CD4-positive, alpha-beta T cell treated with Interferon alpha-2 for 1 hour (primary cell): ENCODE data around the gene EML3.
"Not testable (repeated sequence)": the region's sequence is repeated elsewhere in the genome, so short reads cannot be mapped to it uniquely, and the experiment has no call there.

Source experiments
- DNase-seq, 2 donors: peaks; one replicate each; pipeline ENCODE4 v3.0.0-alpha.2; 2020 to 2022

EML3 gene

GRCh38 chr11:62616957-62617356, 4.4 kb upstream of the EML3 start:
- DNase-seq, result not testable (repeated sequence)

GRCh38 chr11:62615521-62615920, 2.9 kb upstream of the EML3 start:
- DNase-seq, result no peak

- no peak for DNase-seq
Measured at GRCh38 chr11:62614275-62614674, 1.7 kb upstream of the EML3 start.

- DNase-seq, result no peak
Measured at GRCh38 chr11:62613291-62613778, 760 bp upstream of the EML3 start.

- peak in 1 of 2 donors; percentile 61 for DNase-seq
Measured at GRCh38 chr11:62611705-62612365, 740 bp downstream of the EML3 start.

GRCh38 chr11:62610814-62611704, 1.5 kb downstream of the EML3 start:
- DNase-seq, result no peak

GRCh38 chr11:62610403-62610802, 2.2 kb downstream of the EML3 start:
- no peak for DNase-seq

GRCh38 chr11:62608776-62609175, 3.8 kb downstream of the EML3 start:
- no peak for DNase-seq

- peak in 1 of 2 donors; percentile 44 for DNase-seq
Measured at GRCh38 chr11:62607714-62608113, 4.9 kb downstream of the EML3 start.

GRCh38 chr11:62605902-62606301, 6.7 kb downstream of the EML3 start:
- no peak for DNase-seq

GRCh38 chr11:62605467-62605866, 7.1 kb downstream of the EML3 start:
- no peak for DNase-seq

- DNase-seq, result no peak
Measured at GRCh38 chr11:62604460-62605120, 8.0 kb downstream of the EML3 start.

- DNase-seq, result no peak
Measured at GRCh38 chr11:62603776-62604299, 8.7 kb downstream of the EML3 start.

- DNase-seq, result no peak
Measured at GRCh38 chr11:62603072-62603408, 9.5 kb downstream of the EML3 start.

GRCh38 chr11:62602141-62603071, 10.2 kb downstream of the EML3 start:
- DNase-seq, result peak; percentile 21 to 51

- peak; percentile 98 to 99 for DNase-seq
Measured at GRCh38 chr11:62601372-62602140, 11.0 kb downstream of the EML3 start, which contains the start of gene MTA2. Gene MTA2, minus strand, starts transcription at chr11:62601865. Its CDS starts 415 bp downstream, at chr11:62601450.

- peak; percentile 29 to 58 for DNase-seq
Measured at GRCh38 chr11:62601122-62601371, 11.5 kb downstream of the EML3 start.

GRCh38 chr11:62600367-62601121, 12.0 kb downstream of the EML3 start:
- no peak for DNase-seq

- peak in 1 of 2 donors; percentile 51 for DNase-seq
Measured at GRCh38 chr11:62599901-62600300, 12.7 kb downstream of the EML3 start.

GRCh38 chr11:62599069-62599696, 13.4 kb downstream of the EML3 start:
- peak; percentile 99 for DNase-seq
